HG03354 (cell line): ENCODE results near the gene KRTAP19-6.
"Not testable (repeated sequence)": the region's sequence is repeated elsewhere in the genome, so short reads cannot be mapped to it uniquely, and the experiment has no call there.

Source experiments
- ATAC-seq: cut with Tn5 transposase; IDR thresholded peaks from one replicate; pipeline ENCODE4 v1.9.1; 2021; ENCODE audit warnings: mild to moderate bottlenecking; ENCODE audit not compliant: unreplicated experiment, poor library complexity, severe bottlenecking

The KRTAP19-6 gene

GRCh38 chr21:30541764-30542163 lies at the start of gene KRTAP19-6:
KRTAP19-6 (minus strand) TSS chr21:30541864; CDS start chr21:30541833, 31 bp downstream.
- ATAC-seq: no peak

GRCh38 chr21:30590297-30590696 lies 48.6 kb upstream of the KRTAP19-6 start, which contains the start of gene KRTAP22-2:
KRTAP22-2 (minus strand) TSS chr21:30590397.
- no peak for ATAC-seq

GRCh38 chr21:30582870-30583269 lies 41.2 kb upstream of the KRTAP19-6 start:
- no peak for ATAC-seq

GRCh38 chr21:30580132-30580531 lies 38.5 kb upstream of the KRTAP19-6 start:
- ATAC-seq: no peak

- no peak for ATAC-seq
Measured at GRCh38 chr21:30579346-30579745, 37.7 kb upstream of the KRTAP19-6 start.

GRCh38 chr21:30577766-30578165 lies 36.1 kb upstream of the KRTAP19-6 start:
- no peak for ATAC-seq

- ATAC-seq: no peak
Measured at GRCh38 chr21:30567617-30568016, 26.0 kb upstream of the KRTAP19-6 start.

GRCh38 chr21:30563630-30564029 lies 22.0 kb upstream of the KRTAP19-6 start:
- ATAC-seq: no peak

GRCh38 chr21:30563072-30563471 lies 21.4 kb upstream of the KRTAP19-6 start:
- ATAC-seq: no peak

- no peak for ATAC-seq
Measured at GRCh38 chr21:30561957-30562356, 20.3 kb upstream of the KRTAP19-6 start.

GRCh38 chr21:30561264-30561895 lies 19.7 kb upstream of the KRTAP19-6 start, which contains the start of gene KRTAP19-7:
KRTAP19-7 (minus strand) TSS chr21:30561314; CDS start chr21:30561289, 25 bp downstream.
- ATAC-seq: no peak

GRCh38 chr21:30555095-30555494 lies 13.4 kb upstream of the KRTAP19-6 start:
- ATAC-seq: no peak

GRCh38 chr21:30552782-30553181 lies 11.1 kb upstream of the KRTAP19-6 start:
- ATAC-seq: no peak

GRCh38 chr21:30518876-30519275 lies 22.8 kb downstream of the KRTAP19-6 start:
- ATAC-seq: no peak

- no peak for ATAC-seq
Measured at GRCh38 chr21:30515681-30516080, 26.0 kb downstream of the KRTAP19-6 start.

- ATAC-seq: not testable (repeated sequence)
Measured at GRCh38 chr21:30505621-30506205, 36.0 kb downstream of the KRTAP19-6 start.

- ATAC-seq: no peak
Measured at GRCh38 chr21:30502041-30502440, 39.6 kb downstream of the KRTAP19-6 start, which contains the start of gene KRTAP19-5. KRTAP19-5 (minus strand) TSS chr21:30502141; CDS start chr21:30502090, 51 bp downstream.

- no peak for ATAC-seq
Measured at GRCh38 chr21:30497065-30497464, 44.6 kb downstream of the KRTAP19-6 start, which contains the start of gene KRTAP19-4. KRTAP19-4 (minus strand) TSS chr21:30497165; CDS start chr21:30497110, 55 bp downstream.

GRCh38 chr21:30491963-30492428 lies 49.7 kb downstream of the KRTAP19-6 start, which contains the start of gene KRTAP19-3:
KRTAP19-3 (minus strand) TSS chr21:30492013; CDS start chr21:30491957, 56 bp downstream.
- no peak for ATAC-seq
